ENCODE data around the gene IFI44L.

Gene IFI44L

GRCh38 chr1:78619803-78620579 lies at the start of gene IFI44L:
Gene IFI44L, plus strand, starts transcription at chr1:78620448. Its CDS starts 7,468 bp downstream, at chr1:78627916.
- DNase-seq = peak in 1 of 4 experiments; percentile 47

- no peak for DNase-seq
Measured at GRCh38 chr1:78570539-78570938, 49.7 kb upstream of the IFI44L start.

GRCh38 chr1:78577257-78578100 lies 42.8 kb upstream of the IFI44L start:
- no peak for DNase-seq

- no peak for DNase-seq
Measured at GRCh38 chr1:78586572-78586971, 33.7 kb upstream of the IFI44L start.

GRCh38 chr1:78587211-78587610 lies 33.0 kb upstream of the IFI44L start:
- DNase-seq = no peak

- no peak for DNase-seq
Measured at GRCh38 chr1:78591971-78592370, 28.3 kb upstream of the IFI44L start.

- DNase-seq = no peak
Measured at GRCh38 chr1:78599294-78599693, 21.0 kb upstream of the IFI44L start.

GRCh38 chr1:78601068-78601467 lies 19.2 kb upstream of the IFI44L start:
- DNase-seq = no peak

- DNase-seq = no peak
Measured at GRCh38 chr1:78603206-78603605, 17.0 kb upstream of the IFI44L start.

- DNase-seq = no peak
Measured at GRCh38 chr1:78604643-78605042, 15.6 kb upstream of the IFI44L start.

GRCh38 chr1:78606274-78606673 lies 14.0 kb upstream of the IFI44L start:
- DNase-seq = no peak

- no peak for DNase-seq
Measured at GRCh38 chr1:78607334-78607927, 12.8 kb upstream of the IFI44L start.

- no peak for DNase-seq
Measured at GRCh38 chr1:78607944-78608343, 12.3 kb upstream of the IFI44L start.

- peak in 2 of 4 experiments; percentile 6 to 13 for DNase-seq
Measured at GRCh38 chr1:78617615-78618026, 2.6 kb upstream of the IFI44L start.

- DNase-seq = no peak
Measured at GRCh38 chr1:78619032-78619431, 1.2 kb upstream of the IFI44L start.

GRCh38 chr1:78619446-78619802 lies 824 bp upstream of the IFI44L start:
- DNase-seq = no peak

GRCh38 chr1:78620666-78621065 lies 418 bp downstream of the IFI44L start:
- no peak for DNase-seq

GRCh38 chr1:78622548-78622947 lies 2.3 kb downstream of the IFI44L start:
- no peak for DNase-seq

GRCh38 chr1:78624035-78624434 lies 3.8 kb downstream of the IFI44L start:
- DNase-seq = no peak

- DNase-seq = no peak
Measured at GRCh38 chr1:78627321-78627720, 7.1 kb downstream of the IFI44L start.

- no peak for DNase-seq
Measured at GRCh38 chr1:78630600-78630999, 10.4 kb downstream of the IFI44L start.

GRCh38 chr1:78633209-78633608 lies 13.0 kb downstream of the IFI44L start:
- DNase-seq = no peak

GRCh38 chr1:78640462-78640861 lies 20.2 kb downstream of the IFI44L start:
- no peak for DNase-seq

- no peak for DNase-seq
Measured at GRCh38 chr1:78641558-78641957, 21.3 kb downstream of the IFI44L start.
